Measurements from ENCODE around the gene AGPS.
A peak's percentile ranks its signal among the peaks of the same experiment; 100 is the strongest.

The AGPS gene

DNA sequence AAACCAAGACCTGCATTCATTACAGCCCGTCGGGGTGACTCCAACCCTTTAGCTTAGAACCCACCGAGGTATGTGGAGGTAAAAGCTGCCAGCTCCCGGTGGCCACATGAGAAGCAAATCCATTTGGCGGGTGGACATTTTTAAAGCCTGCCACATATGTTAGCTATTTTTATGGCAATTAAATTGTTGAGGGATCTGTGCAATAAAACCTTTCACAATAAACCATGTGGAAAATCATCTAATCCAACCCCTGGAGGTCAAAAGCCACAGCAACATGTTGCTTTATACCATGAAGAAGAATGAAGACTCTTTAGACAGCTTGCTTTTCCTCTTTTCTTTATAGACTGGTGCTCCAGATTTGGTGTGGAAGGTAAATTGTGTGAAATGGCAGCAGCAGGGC is 176.3 kb downstream of the AGPS start:
- no peak for DNase-seq (ENCODE audit: low read depth)
- TF ChIP-seq, protein P1, sequence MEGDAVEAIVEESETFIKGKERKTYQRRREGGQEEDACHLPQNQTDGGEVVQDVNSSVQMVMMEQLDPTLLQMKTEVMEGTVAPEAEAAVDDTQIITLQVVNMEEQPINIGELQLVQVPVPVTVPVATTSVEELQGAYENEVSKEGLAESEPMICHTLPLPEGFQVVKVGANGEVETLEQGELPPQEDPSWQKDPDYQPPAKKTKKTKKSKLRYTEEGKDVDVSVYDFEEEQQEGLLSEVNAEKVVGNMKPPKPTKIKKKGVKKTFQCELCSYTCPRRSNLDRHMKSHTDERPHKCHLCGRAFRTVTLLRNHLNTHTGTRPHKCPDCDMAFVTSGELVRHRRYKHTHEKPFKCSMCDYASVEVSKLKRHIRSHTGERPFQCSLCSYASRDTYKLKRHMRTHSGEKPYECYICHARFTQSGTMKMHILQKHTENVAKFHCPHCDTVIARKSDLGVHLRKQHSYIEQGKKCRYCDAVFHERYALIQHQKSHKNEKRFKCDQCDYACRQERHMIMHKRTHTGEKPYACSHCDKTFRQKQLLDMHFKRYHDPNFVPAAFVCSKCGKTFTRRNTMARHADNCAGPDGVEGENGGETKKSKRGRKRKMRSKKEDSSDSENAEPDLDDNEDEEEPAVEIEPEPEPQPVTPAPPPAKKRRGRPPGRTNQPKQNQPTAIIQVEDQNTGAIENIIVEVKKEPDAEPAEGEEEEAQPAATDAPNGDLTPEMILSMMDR (IDR thresholded peaks at IDR 0.05; ENCODE audit: control insufficient read depth, insufficient read depth, low read depth, low read length, missing control alignments): no peak

DNA sequence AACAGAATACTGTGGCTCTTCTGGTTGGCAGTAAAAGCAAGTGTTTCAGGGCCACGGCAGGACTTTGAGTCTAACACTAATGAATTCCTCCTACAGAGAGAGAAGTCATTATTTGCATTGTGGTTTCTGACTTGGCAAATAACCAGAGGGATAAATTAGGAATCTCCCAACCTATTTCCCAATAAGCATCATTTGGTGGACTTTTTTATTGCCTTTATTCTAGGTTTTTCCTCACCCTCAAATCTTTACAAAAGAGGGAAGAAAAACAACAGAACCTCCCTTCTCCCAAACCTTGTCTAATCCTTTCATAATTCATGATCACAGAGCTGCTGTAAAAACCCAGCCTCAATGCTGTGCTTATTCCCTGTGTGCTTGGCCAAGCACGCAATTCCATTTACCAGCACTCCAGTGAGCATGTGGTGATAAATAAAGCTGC is 179.7 kb downstream of the AGPS start:
- TF ChIP-seq, protein P1 (IDR thresholded peaks at IDR 0.05; ENCODE audit: control insufficient read depth, insufficient read depth, low read depth, low read length, missing control alignments): no peak
- DNase-seq (ENCODE audit: low read depth): peak; percentile 46
- no peak overlapping the region for H3K4me3 ChIP-seq (ENCODE audit: control insufficient read depth, low read depth, low read length)

More for the DNA sequence above, 176.3 kb downstream of the AGPS start:
- no peak overlapping the region for H3K4me3 ChIP-seq (ENCODE audit: control insufficient read depth, low read depth, low read length)

DNA sequence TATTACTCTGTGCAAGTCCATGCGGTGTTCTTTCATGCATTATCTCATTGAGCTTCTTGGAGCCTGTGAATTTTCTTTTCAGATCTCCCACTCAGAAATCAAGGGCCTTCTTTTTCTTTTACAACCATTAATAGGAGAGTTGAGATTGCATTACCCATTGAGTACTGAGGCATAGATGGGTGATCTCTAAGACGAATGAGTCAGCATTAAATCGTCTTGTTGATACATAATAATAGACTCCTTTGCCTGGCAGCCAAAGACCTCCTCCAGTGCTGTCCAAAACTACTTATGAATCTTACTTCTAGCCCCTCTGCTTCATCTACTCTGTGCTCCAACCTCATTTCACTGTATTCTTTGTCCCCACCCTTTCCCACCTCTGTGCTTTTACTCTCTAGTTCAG is 180.5 kb downstream of the AGPS start:
- TF ChIP-seq, protein P1 (IDR thresholded peaks at IDR 0.05; ENCODE audit: control insufficient read depth, insufficient read depth, low read depth, low read length, missing control alignments): no peak
- no peak overlapping the region for H3K4me3 ChIP-seq (ENCODE audit: control insufficient read depth, low read depth, low read length)
- DNase-seq (ENCODE audit: low read depth): no peak

DNA sequence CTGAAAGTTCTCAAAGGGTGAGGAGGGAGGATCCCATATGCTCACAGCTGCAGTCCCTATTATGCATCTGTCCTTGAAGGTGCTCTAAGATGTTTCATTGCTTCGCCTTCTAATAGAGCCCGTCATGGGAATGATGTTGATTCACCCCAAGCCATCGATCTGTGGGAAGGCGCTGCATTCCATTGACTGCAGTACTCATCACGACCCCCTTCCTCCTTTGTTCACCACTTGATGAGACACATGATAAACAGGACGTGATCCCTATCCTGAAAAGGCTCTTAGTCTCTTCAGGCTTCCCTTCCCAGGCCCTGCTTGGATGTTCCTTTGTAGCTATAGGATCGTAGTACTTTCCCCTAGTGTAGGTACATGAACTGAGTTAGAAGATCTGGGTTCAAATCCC is 181.8 kb downstream of the AGPS start:
- TF ChIP-seq, protein P1 (IDR thresholded peaks at IDR 0.05; ENCODE audit: control insufficient read depth, insufficient read depth, low read depth, low read length, missing control alignments): no peak
- H3K4me3 ChIP-seq (ENCODE audit: control insufficient read depth, low read depth, low read length): no peak overlapping the region
- DNase-seq (ENCODE audit: low read depth): no peak

DNA sequence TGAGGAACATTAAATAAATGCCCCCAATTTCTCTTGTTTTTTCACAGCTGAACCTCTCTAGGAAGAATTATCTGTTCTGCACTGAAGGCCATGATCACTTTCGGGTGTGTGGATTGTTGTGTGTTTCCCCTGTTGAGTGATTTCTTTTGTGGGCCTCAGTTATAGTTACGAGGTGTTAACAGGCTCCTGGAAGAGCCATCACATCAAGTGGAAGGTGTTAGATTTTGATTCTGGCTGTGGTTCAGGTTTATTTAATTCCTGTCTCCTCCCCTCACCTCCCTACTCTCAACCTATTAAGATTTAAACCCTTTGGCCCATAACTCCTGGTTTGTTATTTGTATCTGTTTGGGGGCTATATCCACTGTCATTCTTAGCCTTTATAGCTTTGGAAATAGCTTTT is 182.8 kb downstream of the AGPS start:
- H3K4me3 ChIP-seq (ENCODE audit: control insufficient read depth, low read depth, low read length): no peak overlapping the region
- no peak for DNase-seq (ENCODE audit: low read depth)
- TF ChIP-seq, protein P1 (IDR thresholded peaks at IDR 0.05; ENCODE audit: control insufficient read depth, insufficient read depth, low read depth, low read length, missing control alignments): no peak

DNA sequence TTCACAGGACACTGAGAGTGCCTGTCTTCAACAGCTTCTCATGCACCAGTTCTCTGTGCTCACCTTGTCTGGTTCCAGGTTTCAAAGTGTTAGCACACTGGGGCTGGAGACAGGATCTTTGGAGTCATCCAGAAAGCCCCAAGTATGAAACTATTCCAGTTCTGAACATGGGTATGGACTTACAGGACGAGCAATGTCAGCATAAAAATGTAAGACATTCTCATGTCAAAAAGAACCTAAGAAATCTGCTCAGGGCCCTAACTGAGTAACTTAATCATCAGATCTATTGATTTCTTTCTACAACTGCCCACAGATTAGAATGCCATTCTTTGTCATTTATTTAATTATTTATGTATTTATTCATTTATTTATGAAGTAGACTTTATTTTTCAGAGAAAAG is 184.5 kb downstream of the AGPS start:
- no peak for DNase-seq (ENCODE audit: low read depth)
- H3K4me3 ChIP-seq (ENCODE audit: control insufficient read depth, low read depth, low read length): no peak overlapping the region
- TF ChIP-seq, protein P1 (IDR thresholded peaks at IDR 0.05; ENCODE audit: control insufficient read depth, insufficient read depth, low read depth, low read length, missing control alignments): no peak

DNA sequence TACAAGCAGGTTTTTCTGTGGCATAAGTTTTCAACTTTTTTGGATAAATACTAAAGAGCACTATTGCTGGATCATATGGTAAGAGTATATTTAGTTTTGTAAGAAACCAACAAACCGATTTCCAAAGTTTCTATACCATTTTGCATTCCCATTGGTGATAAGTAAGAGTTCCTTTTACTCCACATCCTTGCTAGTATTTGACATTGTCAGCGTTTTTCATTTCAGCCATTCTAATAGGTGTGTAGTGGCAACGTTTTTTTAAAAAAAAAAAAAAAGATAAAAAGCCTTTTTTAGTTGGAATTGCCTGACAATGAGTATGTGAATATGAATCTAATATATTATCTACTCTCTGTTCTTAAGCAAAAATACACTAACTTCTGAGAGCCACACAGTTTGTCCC is 185.9 kb downstream of the AGPS start:
- TF ChIP-seq, protein P1 (IDR thresholded peaks at IDR 0.05; ENCODE audit: control insufficient read depth, insufficient read depth, low read depth, low read length, missing control alignments): no peak
- no peak overlapping the region for H3K4me3 ChIP-seq (ENCODE audit: control insufficient read depth, low read depth, low read length)
- no peak for DNase-seq (ENCODE audit: low read depth)
